GM21723 (cell line): Measurements from ENCODE around the gene NRARP.

Experiments
- ATAC-seq: cut with Tn5 transposase; IDR thresholded peaks from one replicate; pipeline ENCODE4 v1.9.1; 2021; ENCODE audit warnings: mild to moderate bottlenecking, moderate library complexity; ENCODE audit not compliant: unreplicated experiment

NRARP gene

GRCh38 chr9:137323531-137324331 is 21.7 kb upstream of the NRARP start:
- ATAC-seq: no peak

- ATAC-seq: no peak
Measured at GRCh38 chr9:137321726-137322361, 19.8 kb upstream of the NRARP start.

- no peak for ATAC-seq
Measured at GRCh38 chr9:137320555-137321384, 18.7 kb upstream of the NRARP start.

- ATAC-seq: no peak
Measured at GRCh38 chr9:137319739-137320551, 17.9 kb upstream of the NRARP start.

- ATAC-seq: no peak
Measured at GRCh38 chr9:137319011-137319738, 17.1 kb upstream of the NRARP start.

GRCh38 chr9:137318602-137319001 is 16.5 kb upstream of the NRARP start:
- no peak for ATAC-seq

GRCh38 chr9:137317718-137318511 is 15.8 kb upstream of the NRARP start:
- ATAC-seq: no peak

GRCh38 chr9:137317021-137317717 is 15.1 kb upstream of the NRARP start:
- ATAC-seq: no peak

GRCh38 chr9:137316012-137316981 is 14.2 kb upstream of the NRARP start:
- no peak for ATAC-seq

- no peak for ATAC-seq
Measured at GRCh38 chr9:137315581-137316011, 13.5 kb upstream of the NRARP start.

GRCh38 chr9:137314561-137315560 is 12.8 kb upstream of the NRARP start:
- no peak for ATAC-seq

- ATAC-seq: no peak
Measured at GRCh38 chr9:137313956-137314560, 12.0 kb upstream of the NRARP start.

- ATAC-seq: no peak
Measured at GRCh38 chr9:137313326-137313936, 11.4 kb upstream of the NRARP start.

- no peak for ATAC-seq
Measured at GRCh38 chr9:137312852-137313325, 10.8 kb upstream of the NRARP start.
